Measurements from ENCODE around the gene MYMX.

The MYMX gene

GRCh38 chr6:44232676-44233566 is 16.2 kb downstream of the MYMX start:
- no peak for DNase-seq (ENCODE audit: low read depth)

- no peak for DNase-seq (ENCODE audit: low read depth)
Measured at GRCh38 chr6:44233567-44234100, 16.9 kb downstream of the MYMX start.

GRCh38 chr6:44234101-44235025 is 17.6 kb downstream of the MYMX start:
- no peak for DNase-seq (ENCODE audit: low read depth)

GRCh38 chr6:44235269-44235668 is 18.5 kb downstream of the MYMX start:
- DNase-seq (ENCODE audit: low read depth): no peak

GRCh38 chr6:44235891-44236516 is 19.3 kb downstream of the MYMX start:
- no peak for DNase-seq (ENCODE audit: low read depth)

GRCh38 chr6:44237021-44237812 is 20.5 kb downstream of the MYMX start:
- peak; percentile 55 for DNase-seq (ENCODE audit: low read depth)

- DNase-seq (ENCODE audit: low read depth): peak; percentile 68
Measured at GRCh38 chr6:44237813-44238433, 21.2 kb downstream of the MYMX start.

- no peak for DNase-seq (ENCODE audit: low read depth)
Measured at GRCh38 chr6:44238687-44239350, 22.1 kb downstream of the MYMX start.

GRCh38 chr6:44243345-44243744 is 26.6 kb downstream of the MYMX start:
- no peak for DNase-seq (ENCODE audit: low read depth)

- no peak for DNase-seq (ENCODE audit: low read depth)
Measured at GRCh38 chr6:44245391-44245911, 28.7 kb downstream of the MYMX start.

- DNase-seq (ENCODE audit: low read depth): peak; percentile 82
Measured at GRCh38 chr6:44245912-44246662, 29.4 kb downstream of the MYMX start.

- DNase-seq (ENCODE audit: low read depth): peak; percentile 91
Measured at GRCh38 chr6:44246663-44247337, 30.1 kb downstream of the MYMX start, which contains the start of gene HSP90AB1. Gene HSP90AB1, plus strand, starts transcription at chr6:44247101. Its CDS starts 1,529 bp downstream, at chr6:44248630.

GRCh38 chr6:44247338-44248302 is 30.9 kb downstream of the MYMX start:
- peak; percentile 89 for DNase-seq (ENCODE audit: low read depth)

GRCh38 chr6:44248579-44248978 is 31.9 kb downstream of the MYMX start:
- no peak for DNase-seq (ENCODE audit: low read depth)

GRCh38 chr6:44249082-44249748 is 32.5 kb downstream of the MYMX start:
- DNase-seq (ENCODE audit: low read depth): no peak

- no peak for DNase-seq (ENCODE audit: low read depth)
Measured at GRCh38 chr6:44250067-44250717, 33.5 kb downstream of the MYMX start.

All from stimulated activated CD8-positive, alpha-beta memory T cell treated with anti-CD3 and anti-CD28 coated beads, Interleukin-12 subunit alpha, Interleukin-12 subunit beta, amount 100 ng/mL, for 4 hours (primary cell).